ENCODE measurements around the gene FNDC1. TPM values are rescaled to one million over a fixed set of nuclear protein-coding genes. Genes with fewer than 3 reads are reported as not detected.

Gene FNDC1
- total RNA-seq, 1 experiment from 2014 or later: not detected

- intact Hi-C loops (cut with micrococcal nuclease): no loop called here
- Histone ChIP-seq H3K4me3 (ENCODE audit: low read length) (no peak overlapping the region), H3K4me1 (ENCODE audit: insufficient read depth, low read length) (no peaks in the 10 kb centered on the region), H3K4me2 (ENCODE audit: low read length) (no peak overlapping the region), H3K27me3 (ENCODE audit: low read length) (peaks cover 22% of the 10 kb centered on the region; the same call in 1 of the 2 replicates), H3K79me2 (ENCODE audit: low read length) (no peaks in the 10 kb centered on the region), H3K36me3 (ENCODE audit: low read depth, low read length) (no peaks in the 10 kb centered on the region), H3K9me2 (replicated peaks; ENCODE audit: low read length) (no peaks in the 10 kb centered on the region), H3F3A (ENCODE audit: low read length, unreplicated experiment) (no peaks in the 10 kb centered on the region), H2AFZ (ENCODE audit: low read length) (no peak overlapping the region), H3K27ac (ENCODE audit: low read length) (no peak overlapping the region), H3K9ac (ENCODE audit: low read length) (no peak overlapping the region), H3K9me3 (ENCODE audit: low read length) (no peaks in the 10 kb centered on the region), H4K20me1 (ENCODE audit: low read length) (no peaks in the 10 kb centered on the region)
- ATAC-seq: no peak
- POLR2A ChIA-PET (ENCODE audit: unreplicated experiment): no interaction called here
- TF ChIP-seq CTCF (conservative IDR thresholded peaks at IDR 0.05; ENCODE audit: low read depth, low read length) (no peak), EZH2phosphoT487 (IDR thresholded peaks at IDR 0.05; ENCODE audit: borderline replicate concordance, low read length) (no peak), EZH2 (IDR thresholded peaks at IDR 0.05; ENCODE audit: low read length, unreplicated experiment) (no peak)
- DNase-seq: no peak
- no TSS peak for BruUV-seq (replicated peaks)
- CTCF ChIA-PET: no interaction called here
Measured at GRCh38 chr6:159161839-159162238, 7.4 kb upstream of the FNDC1 start.

GRCh38 chr6:159163901-159164370 is 5.3 kb upstream of the FNDC1 start:
- H3K9me2 ChIP-seq (replicated peaks; ENCODE audit: low read length): no peaks in the 10 kb centered on the region
- H3K4me2 ChIP-seq (ENCODE audit: low read length): no peak overlapping the region
- no peaks in the 10 kb centered on the region for H3F3A ChIP-seq (ENCODE audit: low read length, unreplicated experiment)
- ATAC-seq (no peak), DNase-seq (no peak)
- H2AFZ ChIP-seq (ENCODE audit: low read length): no peak overlapping the region
- intact Hi-C loops (cut with micrococcal nuclease): no loop called here
- no peaks in the 10 kb centered on the region for H3K9me3 ChIP-seq (ENCODE audit: low read length)
- H3K4me3 ChIP-seq (ENCODE audit: low read length): no peak overlapping the region
- CTCF ChIA-PET: no interaction called here
- no peaks in the 10 kb centered on the region for H4K20me1 ChIP-seq (ENCODE audit: low read length)
- POLR2A ChIA-PET (ENCODE audit: unreplicated experiment): no interaction called here
- no peaks in the 10 kb centered on the region for H3K4me1 ChIP-seq (ENCODE audit: insufficient read depth, low read length)
- H3K27me3 ChIP-seq (ENCODE audit: low read length): peaks cover 27% of the 10 kb centered on the region
- TF ChIP-seq EZH2phosphoT487 (IDR thresholded peaks at IDR 0.05; ENCODE audit: borderline replicate concordance, low read length) (no peak), CTCF (conservative IDR thresholded peaks at IDR 0.05; ENCODE audit: low read depth, low read length) (no peak), EZH2 (IDR thresholded peaks at IDR 0.05; ENCODE audit: low read length, unreplicated experiment) (no peak)
- H3K79me2 ChIP-seq (ENCODE audit: low read length): no peaks in the 10 kb centered on the region
- BruUV-seq (replicated peaks): no TSS peak
- H3K27ac ChIP-seq (ENCODE audit: low read length): no peak overlapping the region
- no peaks in the 10 kb centered on the region for H3K36me3 ChIP-seq (ENCODE audit: low read depth, low read length)
- no peak overlapping the region for H3K9ac ChIP-seq (ENCODE audit: low read length)

- H2AFZ ChIP-seq (ENCODE audit: low read length): no peak overlapping the region
- BruUV-seq (replicated peaks): no TSS peak
- ChIA-PET POLR2A (ENCODE audit: unreplicated experiment) (no interaction called here), CTCF (no interaction called here)
- H3F3A ChIP-seq (ENCODE audit: low read length, unreplicated experiment): no peaks in the 10 kb centered on the region
- H3K9ac ChIP-seq (ENCODE audit: low read length): no peak overlapping the region
- intact Hi-C loops (cut with micrococcal nuclease): no loop called here
- H3K4me2 ChIP-seq (ENCODE audit: low read length): no peak overlapping the region
- no peaks in the 10 kb centered on the region for H3K9me2 ChIP-seq (replicated peaks; ENCODE audit: low read length)
- peaks cover 64% of the 10 kb centered on the region for H3K27me3 ChIP-seq (ENCODE audit: low read length)
- H3K36me3 ChIP-seq (ENCODE audit: low read depth, low read length): no peaks in the 10 kb centered on the region
- H3K4me1 ChIP-seq (ENCODE audit: insufficient read depth, low read length): no peaks in the 10 kb centered on the region
- H3K27ac ChIP-seq (ENCODE audit: low read length): no peak overlapping the region
- no peak for DNase-seq
- H3K9me3 ChIP-seq (ENCODE audit: low read length): no peaks in the 10 kb centered on the region
- no peaks in the 10 kb centered on the region for H3K79me2 ChIP-seq (ENCODE audit: low read length)
- no peak overlapping the region for H3K4me3 ChIP-seq (ENCODE audit: low read length)
- H4K20me1 ChIP-seq (ENCODE audit: low read length): no peaks in the 10 kb centered on the region
- ATAC-seq: no peak
- TF ChIP-seq EZH2 (IDR thresholded peaks at IDR 0.05; ENCODE audit: low read length, unreplicated experiment) (no peak), EZH2phosphoT487 (IDR thresholded peaks at IDR 0.05; ENCODE audit: borderline replicate concordance, low read length) (no peak), CTCF (conservative IDR thresholded peaks at IDR 0.05; ENCODE audit: low read depth, low read length) (no peak)
Measured at GRCh38 chr6:159168536-159169192, 536 bp upstream of the FNDC1 start.
